Effector CD8-positive, alpha-beta T cell (primary cell): ENCODE results near the gene SETD5.
"Not testable (repeated sequence)": the region's sequence is repeated elsewhere in the genome, so short reads cannot be mapped to it uniquely, and the experiment has no call there.

Source experiments
- DNase-seq: peaks from one replicate; lab custom pipeline; 2025; lab: John Stamatoyannopoulos, UW

The SETD5 gene

GRCh38 chr3:9467451-9467850, 70.0 kb downstream of the SETD5 start:
- DNase-seq = no peak

- DNase-seq = no peak
Measured at GRCh38 chr3:9468460-9468859, 71.0 kb downstream of the SETD5 start.

GRCh38 chr3:9469986-9470385, 72.6 kb downstream of the SETD5 start:
- DNase-seq = no peak

GRCh38 chr3:9473496-9474065, 76.2 kb downstream of the SETD5 start:
- DNase-seq = no peak

GRCh38 chr3:9474482-9474881, 77.1 kb downstream of the SETD5 start:
- DNase-seq = no peak

- DNase-seq = no peak
Measured at GRCh38 chr3:9476935-9477334, 79.5 kb downstream of the SETD5 start.

GRCh38 chr3:9480265-9480664, 82.8 kb downstream of the SETD5 start:
- no peak for DNase-seq

- DNase-seq = no peak
Measured at GRCh38 chr3:9485248-9485647, 87.8 kb downstream of the SETD5 start.

- no peak for DNase-seq
Measured at GRCh38 chr3:9491506-9491905, 94.1 kb downstream of the SETD5 start.

GRCh38 chr3:9494036-9494435, 96.6 kb downstream of the SETD5 start:
- not testable (repeated sequence) for DNase-seq

- DNase-seq = no peak
Measured at GRCh38 chr3:9496893-9497292, 99.5 kb downstream of the SETD5 start.

- no peak for DNase-seq
Measured at GRCh38 chr3:9497821-9498565, 100.6 kb downstream of the SETD5 start.

- DNase-seq = no peak
Measured at GRCh38 chr3:9498781-9499180, 101.4 kb downstream of the SETD5 start.

GRCh38 chr3:9499455-9500107, 102.2 kb downstream of the SETD5 start:
- no peak for DNase-seq

- DNase-seq = peak; percentile 45
Measured at GRCh38 chr3:9500108-9501050, 103.0 kb downstream of the SETD5 start.

- no peak for DNase-seq
Measured at GRCh38 chr3:9501226-9501625, 103.8 kb downstream of the SETD5 start.

GRCh38 chr3:9503283-9503682, 105.9 kb downstream of the SETD5 start:
- peak; percentile 45 for DNase-seq

GRCh38 chr3:9507586-9508578, 110.5 kb downstream of the SETD5 start:
- no peak for DNase-seq

- DNase-seq = no peak
Measured at GRCh38 chr3:9508781-9509180, 111.4 kb downstream of the SETD5 start.

GRCh38 chr3:9512456-9513045, 115.1 kb downstream of the SETD5 start:
- no peak for DNase-seq
